Liver (tissue), 3 donors: ENCODE results near the gene SORL1.

Experiments used
- EGR1 ChIP-seq, 2 donors: IDR thresholded peaks; 2 replicates each; pipeline ENCODE4 v1.6.1; 2016 to 2018; ENCODE audit warnings: antibody characterized with exemption in 2 of 2, low read depth in 2 of 2
- FOXA1 ChIP-seq: IDR thresholded peaks from 2 replicates; pipeline ENCODE4 v1.6.1; 2016; ENCODE audit warnings: antibody characterized with exemption
- RAD21 ChIP-seq, 2 donors: IDR thresholded peaks; 2 replicates each; pipeline ENCODE4 v1.6.1; 2016; ENCODE audit warnings: antibody characterized with exemption in 2 of 2, mild to moderate bottlenecking in 2 of 2
- REST ChIP-seq: IDR thresholded peaks from 2 replicates; pipeline ENCODE4 v1.6.1; 2016; ENCODE audit warnings: antibody characterized with exemption, mild to moderate bottlenecking
- TAF1 ChIP-seq: conservative IDR thresholded peaks from 2 replicates; pipeline ENCODE4 v1.6.1; 2016; ENCODE audit warnings: antibody characterized with exemption, mild to moderate bottlenecking
- YY1 ChIP-seq: IDR thresholded peaks from 2 replicates; pipeline ENCODE4 v1.6.1; 2016; ENCODE audit warnings: antibody characterized with exemption, mild to moderate bottlenecking
- TF ChIP-seq, protein P1 (sequence below): fragments of 150-350 bp; IDR thresholded peaks from 2 replicates; pipeline ENCODE4 v1.5.1; 2017; ENCODE audit warnings: improper control_type of control experiment, low read depth, low read length; ENCODE audit not compliant: missing input control
- TF ChIP-seq, protein P2 (sequence below): IDR thresholded peaks from 2 replicates; pipeline ENCODE4 v1.6.1; 2016; ENCODE audit warnings: antibody characterized with exemption
- TF ChIP-seq, protein P3 (sequence below): IDR thresholded peaks from 2 replicates; pipeline ENCODE4 v1.6.1; 2016; ENCODE audit warnings: antibody characterized with exemption
- donor health status: healthy.
- donor health status: healthy.

GRCh38 chr11:121466063-121466794, 14.1 kb downstream of the SORL1 start:
- TF ChIP-seq, protein P1, sequence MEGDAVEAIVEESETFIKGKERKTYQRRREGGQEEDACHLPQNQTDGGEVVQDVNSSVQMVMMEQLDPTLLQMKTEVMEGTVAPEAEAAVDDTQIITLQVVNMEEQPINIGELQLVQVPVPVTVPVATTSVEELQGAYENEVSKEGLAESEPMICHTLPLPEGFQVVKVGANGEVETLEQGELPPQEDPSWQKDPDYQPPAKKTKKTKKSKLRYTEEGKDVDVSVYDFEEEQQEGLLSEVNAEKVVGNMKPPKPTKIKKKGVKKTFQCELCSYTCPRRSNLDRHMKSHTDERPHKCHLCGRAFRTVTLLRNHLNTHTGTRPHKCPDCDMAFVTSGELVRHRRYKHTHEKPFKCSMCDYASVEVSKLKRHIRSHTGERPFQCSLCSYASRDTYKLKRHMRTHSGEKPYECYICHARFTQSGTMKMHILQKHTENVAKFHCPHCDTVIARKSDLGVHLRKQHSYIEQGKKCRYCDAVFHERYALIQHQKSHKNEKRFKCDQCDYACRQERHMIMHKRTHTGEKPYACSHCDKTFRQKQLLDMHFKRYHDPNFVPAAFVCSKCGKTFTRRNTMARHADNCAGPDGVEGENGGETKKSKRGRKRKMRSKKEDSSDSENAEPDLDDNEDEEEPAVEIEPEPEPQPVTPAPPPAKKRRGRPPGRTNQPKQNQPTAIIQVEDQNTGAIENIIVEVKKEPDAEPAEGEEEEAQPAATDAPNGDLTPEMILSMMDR = no peak
- TF ChIP-seq YY1 = peak; percentile 32
- TF ChIP-seq EGR1 (IDR thresholded peaks at IDR 0.05; ENCODE audit: low read depth in 2 of 2) = no peak
- TF ChIP-seq, protein P2, sequence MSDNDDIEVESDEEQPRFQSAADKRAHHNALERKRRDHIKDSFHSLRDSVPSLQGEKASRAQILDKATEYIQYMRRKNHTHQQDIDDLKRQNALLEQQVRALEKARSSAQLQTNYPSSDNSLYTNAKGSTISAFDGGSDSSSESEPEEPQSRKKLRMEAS = no peak
- TF ChIP-seq RAD21 (IDR thresholded peaks at IDR 0.05) = no peak
- TF ChIP-seq REST = no peak
- TF ChIP-seq, protein P3, sequence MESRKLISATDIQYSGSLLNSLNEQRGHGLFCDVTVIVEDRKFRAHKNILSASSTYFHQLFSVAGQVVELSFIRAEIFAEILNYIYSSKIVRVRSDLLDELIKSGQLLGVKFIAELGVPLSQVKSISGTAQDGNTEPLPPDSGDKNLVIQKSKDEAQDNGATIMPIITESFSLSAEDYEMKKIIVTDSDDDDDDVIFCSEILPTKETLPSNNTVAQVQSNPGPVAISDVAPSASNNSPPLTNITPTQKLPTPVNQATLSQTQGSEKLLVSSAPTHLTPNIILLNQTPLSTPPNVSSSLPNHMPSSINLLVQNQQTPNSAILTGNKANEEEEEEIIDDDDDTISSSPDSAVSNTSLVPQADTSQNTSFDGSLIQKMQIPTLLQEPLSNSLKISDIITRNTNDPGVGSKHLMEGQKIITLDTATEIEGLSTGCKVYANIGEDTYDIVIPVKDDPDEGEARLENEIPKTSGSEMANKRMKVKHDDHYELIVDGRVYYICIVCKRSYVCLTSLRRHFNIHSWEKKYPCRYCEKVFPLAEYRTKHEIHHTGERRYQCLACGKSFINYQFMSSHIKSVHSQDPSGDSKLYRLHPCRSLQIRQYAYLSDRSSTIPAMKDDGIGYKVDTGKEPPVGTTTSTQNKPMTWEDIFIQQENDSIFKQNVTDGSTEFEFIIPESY = no peak
- no peak for TF ChIP-seq TAF1
- no peak for TF ChIP-seq FOXA1
